ENCODE results near the gene GDAP2.
"Not testable (repeated sequence)": the region's sequence is repeated elsewhere in the genome, so short reads cannot be mapped to it uniquely, and the experiment has no call there.

GDAP2 gene

DNA sequence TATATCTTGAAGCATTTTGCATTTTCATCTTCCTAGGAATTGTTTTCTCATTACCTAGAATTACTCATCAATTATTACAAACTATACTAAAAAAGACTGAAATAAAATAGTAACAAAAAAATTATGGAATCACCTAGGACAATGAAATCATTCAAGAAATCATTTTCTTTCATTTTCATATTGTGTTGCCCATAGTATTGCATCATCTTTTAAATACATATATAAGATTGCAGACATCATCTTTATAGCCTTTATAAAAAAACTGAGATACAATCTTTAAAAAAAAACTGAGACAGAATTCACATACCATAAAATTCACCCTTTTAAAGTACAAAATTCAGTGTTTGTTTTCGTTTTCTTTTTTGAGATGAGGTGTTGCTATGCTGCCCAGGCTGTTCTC is 29.6 kb downstream of the GDAP2 start:
- DNase-seq (ENCODE audit: low read depth): no peak

DNA sequence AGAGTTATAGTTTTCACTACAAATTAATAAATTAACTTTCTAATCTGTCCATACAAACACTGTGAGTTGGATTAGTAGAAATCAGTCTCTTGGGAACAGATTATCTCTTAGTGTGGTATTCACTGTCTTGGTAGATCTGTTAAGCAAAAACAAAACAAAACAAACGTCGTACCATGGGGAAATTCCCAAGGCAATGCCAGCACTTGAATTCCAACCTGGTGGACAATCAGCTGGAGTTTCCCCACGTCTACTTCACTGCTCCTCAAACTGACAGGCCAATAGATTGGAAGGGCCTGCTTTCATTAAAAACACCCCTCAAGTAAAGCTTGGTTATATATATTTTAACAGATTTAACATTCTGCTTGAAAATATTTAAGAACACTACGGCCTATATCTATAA is 31.9 kb downstream of the GDAP2 start:
- DNase-seq (ENCODE audit: low read depth): no peak

- DNase-seq (ENCODE audit: low read depth): peak; percentile 39
These were observed 33.8 kb downstream of the GDAP2 start for GRCh38 chr1:117895482-117896114.

DNA sequence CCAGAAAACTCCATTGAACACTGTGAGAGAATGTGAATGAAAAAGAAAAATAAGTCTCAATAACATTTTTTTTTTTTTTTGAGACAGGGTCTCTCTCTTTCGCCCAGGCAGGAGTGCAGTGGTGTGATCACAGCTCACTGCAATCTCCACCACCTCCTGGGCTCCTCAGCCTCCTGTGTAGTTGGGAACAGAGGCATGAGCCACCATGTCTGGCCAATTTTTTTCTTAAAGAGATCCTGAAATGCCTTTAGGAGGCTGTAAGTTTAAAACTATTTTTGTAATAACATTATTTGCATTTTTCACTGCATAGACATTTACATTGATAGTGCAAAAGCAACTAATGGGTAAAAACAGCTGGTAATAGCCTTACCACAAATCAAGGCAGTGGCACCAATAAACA is 35.3 kb downstream of the GDAP2 start:
- DNase-seq (ENCODE audit: low read depth): no peak

DNA sequence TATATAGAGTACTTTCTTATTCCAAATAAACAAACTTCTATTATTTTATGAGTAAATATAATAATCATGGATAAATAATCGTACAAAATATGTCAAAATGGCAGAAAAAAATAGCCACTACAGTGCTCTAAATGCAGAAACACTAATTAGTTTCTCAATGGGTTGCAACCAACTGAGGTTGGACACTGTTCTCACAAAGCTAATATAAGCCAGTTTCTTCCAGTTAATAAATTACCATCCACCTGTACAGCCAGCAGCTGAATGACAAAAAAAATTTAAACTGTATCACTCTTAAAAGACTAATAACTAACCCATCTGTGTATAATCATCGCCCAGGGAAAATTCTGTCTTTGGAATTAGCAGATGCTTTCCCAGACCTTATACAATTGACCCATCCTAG is 36.9 kb downstream of the GDAP2 start:
- DNase-seq (ENCODE audit: low read depth): no peak

- DNase-seq (ENCODE audit: low read depth): no peak
These were observed 39.0 kb downstream of the GDAP2 start for GRCh38 chr1:117890452-117890851.

DNA sequence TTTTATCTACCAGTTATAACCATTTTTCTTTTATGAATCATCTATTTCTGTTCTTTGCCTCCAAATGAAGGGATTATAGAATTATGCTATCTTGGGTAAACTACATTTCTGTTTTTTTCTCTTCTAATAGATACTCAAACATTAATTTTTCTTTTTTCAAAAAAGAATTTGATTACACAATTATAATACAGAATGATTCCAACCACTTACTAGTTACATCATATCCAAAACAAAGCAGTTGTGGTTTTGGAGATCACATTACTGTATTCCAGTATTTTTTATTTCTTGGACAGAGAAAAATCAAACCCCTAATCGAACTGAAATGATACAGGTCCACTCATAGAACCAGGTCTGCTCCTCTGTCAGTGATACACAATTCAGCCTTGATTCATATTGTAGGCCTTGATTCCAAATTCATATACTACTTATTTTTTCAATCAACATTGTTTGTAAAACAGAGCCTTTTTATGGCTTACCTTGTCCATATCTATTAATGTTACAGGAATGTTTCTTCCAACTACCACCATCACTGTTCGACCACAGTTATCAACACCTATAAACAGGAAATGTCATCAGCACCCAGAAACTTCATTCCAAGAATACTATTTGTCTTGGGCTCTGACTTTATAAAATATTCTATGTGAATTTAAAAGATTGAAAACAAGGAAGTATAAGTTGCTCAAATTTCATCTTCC is 43.2 kb downstream of the GDAP2 start:
- no peak for DNase-seq (ENCODE audit: low read depth)

DNA sequence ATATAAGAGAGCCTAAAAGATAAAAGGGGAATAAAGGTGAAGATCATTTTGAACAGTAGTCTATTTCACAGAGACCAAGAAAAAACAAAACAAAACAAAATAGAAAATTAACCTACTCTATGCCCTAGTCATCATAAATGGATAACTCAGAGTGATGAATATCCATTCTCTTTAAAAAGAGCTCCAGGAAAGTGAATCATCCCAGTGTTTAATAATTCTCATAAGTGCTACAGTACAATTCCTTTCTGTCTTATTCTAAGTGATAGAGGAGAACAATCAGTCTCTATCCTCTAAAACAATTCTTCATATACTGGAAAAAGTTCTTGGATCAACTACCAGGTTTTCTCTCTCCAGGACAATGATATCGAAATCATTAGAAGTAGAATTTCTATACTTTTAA is 45.8 kb downstream of the GDAP2 start:
- no peak for DNase-seq (ENCODE audit: low read depth)

- DNase-seq (ENCODE audit: low read depth): no peak
These were observed 50.1 kb downstream of the GDAP2 start for GRCh38 chr1:117879284-117879683.

- no peak for DNase-seq (ENCODE audit: low read depth)
These were observed 51.6 kb downstream of the GDAP2 start for GRCh38 chr1:117877823-117878222.

- no peak for DNase-seq (ENCODE audit: low read depth)
These were observed 58.4 kb downstream of the GDAP2 start for GRCh38 chr1:117871013-117871412.

- DNase-seq (ENCODE audit: low read depth): no peak
These were observed 67.7 kb downstream of the GDAP2 start for GRCh38 chr1:117861694-117862093.

- no peak for DNase-seq (ENCODE audit: low read depth)
These were observed 68.4 kb downstream of the GDAP2 start for GRCh38 chr1:117860896-117861610.

GRCh38 chr1:117859901-117860300 is 69.5 kb downstream of the GDAP2 start:
- no peak for DNase-seq (ENCODE audit: low read depth)

- no peak for DNase-seq (ENCODE audit: low read depth)
These were observed 72.0 kb downstream of the GDAP2 start for GRCh38 chr1:117857418-117857817.

DNA sequence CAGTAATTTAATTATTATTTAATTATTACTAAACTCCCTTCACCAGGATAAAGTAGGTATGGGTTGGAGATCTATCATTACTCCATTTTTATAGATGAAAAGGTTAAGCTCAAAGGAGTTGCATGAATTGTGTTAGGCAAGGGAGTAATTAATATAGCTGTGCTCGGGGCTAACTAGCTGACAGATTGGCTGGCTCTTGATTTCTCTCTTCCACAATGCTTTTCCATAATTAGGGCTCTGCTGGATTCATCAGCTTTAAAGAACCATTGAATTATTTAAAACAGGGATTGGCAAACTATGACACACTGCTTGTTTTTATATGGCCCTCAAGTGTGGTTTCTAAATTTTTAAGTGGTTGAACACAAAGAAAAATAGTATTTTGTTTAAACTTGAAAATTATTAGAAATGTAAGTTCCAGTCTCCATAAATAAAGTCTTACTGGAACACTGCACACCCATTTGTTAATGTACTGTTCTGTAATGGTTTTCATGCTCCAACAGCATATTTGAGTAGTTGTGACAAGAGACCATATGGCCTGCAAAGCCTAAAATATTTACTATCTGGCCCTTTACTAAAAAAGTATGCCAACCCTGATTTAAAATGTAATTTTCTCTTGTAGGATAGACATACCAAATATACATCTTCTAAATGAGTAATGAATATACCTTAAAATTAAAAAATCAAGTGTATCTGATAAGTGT is 76.4 kb downstream of the GDAP2 start:
- no peak for DNase-seq (ENCODE audit: low read depth)

DNA sequence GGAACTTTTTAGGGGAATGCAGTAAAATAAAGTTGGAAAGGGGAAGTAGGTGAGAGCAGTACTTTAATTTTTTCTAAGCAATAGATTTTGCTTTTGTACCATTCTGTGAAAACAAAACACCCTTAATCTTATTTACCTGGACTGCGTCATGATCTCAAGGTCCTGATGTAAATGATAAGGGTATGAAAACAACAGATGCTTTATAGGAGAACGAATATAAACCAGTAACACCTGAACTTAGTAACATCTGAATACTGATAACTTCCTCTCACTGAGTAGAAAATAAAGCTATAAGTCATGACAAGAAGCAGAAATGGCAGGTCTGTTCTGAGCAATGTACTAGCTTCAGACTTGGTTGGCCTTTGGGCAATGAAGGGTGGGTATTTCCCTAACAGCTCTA is 77.7 kb downstream of the GDAP2 start:
- DNase-seq (ENCODE audit: low read depth): no peak

DNA sequence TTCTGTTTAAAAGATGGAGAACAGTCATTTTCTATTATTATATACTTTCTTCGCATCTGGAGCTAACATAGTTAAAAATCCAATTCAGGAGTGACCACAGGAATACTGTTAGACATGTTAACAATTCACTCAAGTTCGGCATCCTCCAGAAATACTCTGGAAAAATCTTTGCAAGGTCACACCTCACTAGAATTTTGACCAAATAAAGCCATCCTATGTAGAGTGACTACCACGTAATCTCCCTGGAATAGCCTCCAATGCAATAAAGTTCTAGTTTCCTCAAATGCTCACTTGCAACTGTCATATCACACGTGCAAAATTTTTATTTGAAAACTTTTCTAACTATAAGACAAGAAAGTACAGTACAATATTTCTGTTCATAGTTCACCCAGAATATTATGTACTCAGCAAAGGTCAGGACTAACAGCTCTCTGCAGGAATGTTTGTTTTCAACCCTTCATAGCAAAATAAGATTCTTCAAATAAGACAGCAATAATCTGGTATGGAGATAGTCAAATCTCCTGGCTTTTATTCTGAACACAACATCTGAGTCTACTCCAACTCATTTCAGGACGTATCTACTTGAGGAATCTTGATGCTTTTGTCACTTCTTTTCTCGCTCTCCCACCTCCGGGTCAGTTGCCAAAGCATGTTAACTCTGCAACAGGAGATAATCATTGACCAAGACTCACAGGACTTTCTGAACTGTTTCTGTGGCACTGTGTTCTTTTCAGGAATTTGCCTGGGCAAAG is 82.6 kb downstream of the GDAP2 start:
- no peak for DNase-seq (ENCODE audit: low read depth)

- DNase-seq (ENCODE audit: low read depth): not testable (repeated sequence)
These were observed 84.9 kb downstream of the GDAP2 start for GRCh38 chr1:117844478-117844877.

DNA sequence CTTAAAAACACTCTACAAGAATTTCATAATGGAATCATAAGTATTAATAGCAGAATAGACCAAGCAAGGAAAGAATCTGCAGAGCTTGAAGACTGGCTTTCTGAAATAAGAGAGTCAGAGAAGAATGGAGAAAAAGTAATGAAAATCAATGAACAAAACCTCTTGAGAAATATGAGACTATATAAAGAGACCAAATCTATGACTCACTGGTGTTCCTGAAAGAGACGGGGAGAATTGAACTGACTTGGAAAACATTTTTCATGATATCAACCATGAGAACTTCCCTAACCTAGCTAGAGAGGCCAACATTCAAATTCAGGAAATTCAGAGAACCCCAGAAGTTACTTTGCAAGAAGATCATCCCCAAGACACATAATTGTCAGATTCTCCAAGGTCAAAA is 85.6 kb downstream of the GDAP2 start:
- no peak for DNase-seq (ENCODE audit: low read depth)

- DNase-seq (ENCODE audit: low read depth): no peak
These were observed 86.8 kb downstream of the GDAP2 start for GRCh38 chr1:117842408-117843170.

Data from activated T-cell treated with anti-CD3 and anti-CD28 coated beads for 24 hours (primary cell).